GM23338 (cell line): Measurements from ENCODE around the gene HTT.

Experiments
- CREB1 ChIP-seq: fragments of 250-450 bp; sonication (Bioruptor Pico); IDR thresholded peaks from 2 replicates; pipeline ENCODE4 v1.5.0; 2020; ENCODE audit warnings: low read depth, mild to moderate bottlenecking, moderate library complexity
- EZH2 ChIP-seq: fragments of 200-600 bp; sonication (generic); IDR thresholded peaks from one replicate; pipeline ENCODE4 v1.8.0; 2017; ENCODE audit warnings: antibody characterized with exemption, mild to moderate bottlenecking, low read depth; ENCODE audit not compliant: unreplicated experiment
- EZH2phosphoT487 ChIP-seq: fragments of 200-600 bp; sonication (generic); IDR thresholded peaks from one replicate; pipeline ENCODE4 v1.8.1; 2018; ENCODE audit warnings: antibody characterized with exemption; ENCODE audit not compliant: unreplicated experiment
- POLR2AphosphoS5 ChIP-seq: IDR thresholded peaks from 2 replicates; pipeline ENCODE4 v1.6.1; 2016; ENCODE audit warnings: antibody characterized with exemption, low read depth
- TF ChIP-seq, protein P1 (sequence below), 2 experiments: fragments of 200-600 bp in 1 of 2; sonication (generic) in 1 of 2; conservative IDR thresholded peaks; 2 replicates each; pipeline versions ENCODE4 v1.5.1 to v1.6.1; 2016 to 2017; ENCODE audit warnings: antibody characterized with exemption in 2 of 2, low read depth in 2 of 2, mild to moderate bottlenecking in 2 of 2, moderate library complexity in 1 of 2
- TF ChIP-seq, protein P2 (sequence below): IDR thresholded peaks from one replicate; pipeline ENCODE4 v1.6.1; 2018; ENCODE audit warnings: antibody characterized with exemption; ENCODE audit not compliant: unreplicated experiment
- TF ChIP-seq, protein P3 (sequence below): IDR thresholded peaks from 2 replicates; pipeline ENCODE4 v1.6.1; 2016; ENCODE audit warnings: antibody characterized with exemption

DNA sequence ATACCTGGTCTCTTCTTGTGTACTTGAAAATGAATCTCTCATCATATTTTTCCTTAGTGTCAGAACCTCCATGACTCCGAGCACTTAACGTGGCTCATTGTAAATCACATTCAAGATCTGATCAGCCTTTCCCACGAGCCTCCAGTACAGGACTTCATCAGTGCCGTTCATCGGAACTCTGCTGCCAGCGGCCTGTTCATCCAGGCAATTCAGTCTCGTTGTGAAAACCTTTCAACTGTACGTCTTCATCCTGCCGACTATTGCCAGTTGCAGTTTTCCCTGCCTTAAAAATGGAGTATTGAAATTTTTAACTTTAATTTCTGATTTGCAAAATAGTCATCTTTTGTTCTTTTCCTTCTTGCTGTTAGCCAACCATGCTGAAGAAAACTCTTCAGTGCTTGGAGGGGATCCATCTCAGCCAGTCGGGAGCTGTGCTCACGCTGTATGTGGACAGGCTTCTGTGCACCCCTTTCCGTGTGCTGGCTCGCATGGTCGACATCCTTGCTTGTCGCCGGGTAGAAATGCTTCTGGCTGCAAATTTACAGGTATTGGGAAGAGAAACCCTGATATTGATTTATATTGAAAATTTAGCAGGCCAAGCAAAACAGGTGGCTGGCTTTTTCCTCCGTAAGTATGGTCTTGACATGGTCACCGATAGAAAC lies 132.1 kb downstream of the HTT start:
- TF ChIP-seq EZH2phosphoT487 (no peak), CREB1 (no peak), EZH2 (no peak), POLR2AphosphoS5 (no peak)
- TF ChIP-seq, protein P1, sequence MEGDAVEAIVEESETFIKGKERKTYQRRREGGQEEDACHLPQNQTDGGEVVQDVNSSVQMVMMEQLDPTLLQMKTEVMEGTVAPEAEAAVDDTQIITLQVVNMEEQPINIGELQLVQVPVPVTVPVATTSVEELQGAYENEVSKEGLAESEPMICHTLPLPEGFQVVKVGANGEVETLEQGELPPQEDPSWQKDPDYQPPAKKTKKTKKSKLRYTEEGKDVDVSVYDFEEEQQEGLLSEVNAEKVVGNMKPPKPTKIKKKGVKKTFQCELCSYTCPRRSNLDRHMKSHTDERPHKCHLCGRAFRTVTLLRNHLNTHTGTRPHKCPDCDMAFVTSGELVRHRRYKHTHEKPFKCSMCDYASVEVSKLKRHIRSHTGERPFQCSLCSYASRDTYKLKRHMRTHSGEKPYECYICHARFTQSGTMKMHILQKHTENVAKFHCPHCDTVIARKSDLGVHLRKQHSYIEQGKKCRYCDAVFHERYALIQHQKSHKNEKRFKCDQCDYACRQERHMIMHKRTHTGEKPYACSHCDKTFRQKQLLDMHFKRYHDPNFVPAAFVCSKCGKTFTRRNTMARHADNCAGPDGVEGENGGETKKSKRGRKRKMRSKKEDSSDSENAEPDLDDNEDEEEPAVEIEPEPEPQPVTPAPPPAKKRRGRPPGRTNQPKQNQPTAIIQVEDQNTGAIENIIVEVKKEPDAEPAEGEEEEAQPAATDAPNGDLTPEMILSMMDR (conservative IDR thresholded peaks at IDR 0.05; ENCODE audit: low read depth in 2 of 2): no peak
- TF ChIP-seq, protein P2, sequence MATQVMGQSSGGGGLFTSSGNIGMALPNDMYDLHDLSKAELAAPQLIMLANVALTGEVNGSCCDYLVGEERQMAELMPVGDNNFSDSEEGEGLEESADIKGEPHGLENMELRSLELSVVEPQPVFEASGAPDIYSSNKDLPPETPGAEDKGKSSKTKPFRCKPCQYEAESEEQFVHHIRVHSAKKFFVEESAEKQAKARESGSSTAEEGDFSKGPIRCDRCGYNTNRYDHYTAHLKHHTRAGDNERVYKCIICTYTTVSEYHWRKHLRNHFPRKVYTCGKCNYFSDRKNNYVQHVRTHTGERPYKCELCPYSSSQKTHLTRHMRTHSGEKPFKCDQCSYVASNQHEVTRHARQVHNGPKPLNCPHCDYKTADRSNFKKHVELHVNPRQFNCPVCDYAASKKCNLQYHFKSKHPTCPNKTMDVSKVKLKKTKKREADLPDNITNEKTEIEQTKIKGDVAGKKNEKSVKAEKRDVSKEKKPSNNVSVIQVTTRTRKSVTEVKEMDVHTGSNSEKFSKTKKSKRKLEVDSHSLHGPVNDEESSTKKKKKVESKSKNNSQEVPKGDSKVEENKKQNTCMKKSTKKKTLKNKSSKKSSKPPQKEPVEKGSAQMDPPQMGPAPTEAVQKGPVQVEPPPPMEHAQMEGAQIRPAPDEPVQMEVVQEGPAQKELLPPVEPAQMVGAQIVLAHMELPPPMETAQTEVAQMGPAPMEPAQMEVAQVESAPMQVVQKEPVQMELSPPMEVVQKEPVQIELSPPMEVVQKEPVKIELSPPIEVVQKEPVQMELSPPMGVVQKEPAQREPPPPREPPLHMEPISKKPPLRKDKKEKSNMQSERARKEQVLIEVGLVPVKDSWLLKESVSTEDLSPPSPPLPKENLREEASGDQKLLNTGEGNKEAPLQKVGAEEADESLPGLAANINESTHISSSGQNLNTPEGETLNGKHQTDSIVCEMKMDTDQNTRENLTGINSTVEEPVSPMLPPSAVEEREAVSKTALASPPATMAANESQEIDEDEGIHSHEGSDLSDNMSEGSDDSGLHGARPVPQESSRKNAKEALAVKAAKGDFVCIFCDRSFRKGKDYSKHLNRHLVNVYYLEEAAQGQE: no peak
- TF ChIP-seq, protein P3, sequence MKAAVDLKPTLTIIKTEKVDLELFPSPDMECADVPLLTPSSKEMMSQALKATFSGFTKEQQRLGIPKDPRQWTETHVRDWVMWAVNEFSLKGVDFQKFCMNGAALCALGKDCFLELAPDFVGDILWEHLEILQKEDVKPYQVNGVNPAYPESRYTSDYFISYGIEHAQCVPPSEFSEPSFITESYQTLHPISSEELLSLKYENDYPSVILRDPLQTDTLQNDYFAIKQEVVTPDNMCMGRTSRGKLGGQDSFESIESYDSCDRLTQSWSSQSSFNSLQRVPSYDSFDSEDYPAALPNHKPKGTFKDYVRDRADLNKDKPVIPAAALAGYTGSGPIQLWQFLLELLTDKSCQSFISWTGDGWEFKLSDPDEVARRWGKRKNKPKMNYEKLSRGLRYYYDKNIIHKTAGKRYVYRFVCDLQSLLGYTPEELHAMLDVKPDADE: no peak
